T-helper 2 cell treated with Interferon-gamma antibody and Interleukin-4, amounts not matched to agents 100 ng/mL and 5 ng/mL, for 36 hours (primary cell): ENCODE data around the gene HOXB3. TPM values are rescaled to one million over a fixed set of nuclear protein-coding genes. Genes with fewer than 3 reads are reported as not detected.

Experiments
- intact Hi-C: fragments of 100-400 bp; cut with micrococcal nuclease; formaldehyde crosslinking; loops from one replicate; pipeline ENCODE4 v1.15.1; 2023
- total RNA-seq: library from RNA; stranded (reverse); gene quantifications from 2 replicates; pipeline ENCODE4 v1.2.3, GENCODE V29; 2022

Gene HOXB3
- total RNA-seq, 1 donor from 2014 or later: 10.0 TPM

- intact Hi-C loops: no loop called here
These were observed 29.9 kb downstream of the HOXB3 start for GRCh38 chr17:48559840-48560817.

DNA sequence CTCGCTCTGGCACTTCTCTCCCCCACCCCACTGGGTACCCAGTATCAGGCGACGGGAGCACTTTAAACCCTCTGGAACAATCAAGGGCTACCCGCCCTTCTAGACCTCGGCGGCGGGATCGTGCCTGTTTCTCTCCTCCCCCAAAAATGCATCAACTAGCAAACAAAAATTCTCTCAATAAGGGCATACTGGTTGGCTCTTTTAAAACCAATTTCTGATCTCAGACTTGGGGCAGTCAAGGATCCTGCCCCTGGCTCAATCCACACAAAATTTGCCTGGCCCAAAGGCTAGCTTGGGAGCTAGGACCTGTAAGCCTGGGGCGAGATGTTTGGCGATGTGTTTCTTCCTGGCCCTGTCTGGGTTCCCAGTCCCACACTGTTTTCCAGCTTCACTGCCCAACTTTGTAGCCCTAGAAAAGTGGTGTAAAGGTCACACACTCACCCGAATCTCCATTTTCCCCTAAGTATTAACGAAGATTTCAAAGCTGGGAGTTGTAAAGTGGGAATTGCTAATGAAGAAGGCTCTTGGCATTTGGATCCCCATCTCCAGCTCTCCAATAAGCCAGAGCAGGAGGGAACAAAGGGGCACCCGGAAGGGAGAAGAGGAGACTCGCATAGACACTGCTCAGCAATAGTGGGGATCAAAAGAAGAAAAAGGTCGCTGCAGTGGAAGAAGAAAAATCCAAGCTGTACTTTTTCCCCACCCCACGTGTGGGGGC, 30.8 kb downstream of the HOXB3 start:
- intact Hi-C loops: no loop called here

DNA sequence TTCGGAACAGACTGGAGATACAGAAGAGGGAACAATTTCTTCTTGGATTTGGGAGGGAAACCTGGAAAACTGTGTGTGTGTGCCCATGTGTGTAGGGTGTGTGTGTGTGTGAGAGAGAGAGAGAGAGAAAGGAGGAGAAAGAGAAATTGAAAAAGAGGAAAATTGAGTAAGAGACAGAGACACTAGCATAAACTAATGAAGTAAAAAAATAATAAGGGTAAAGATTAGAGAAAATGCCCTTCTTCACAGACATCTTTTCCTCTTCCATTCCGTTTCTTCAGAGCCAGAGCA, 31.3 kb downstream of the HOXB3 start:
- intact Hi-C loops: no loop called here

DNA sequence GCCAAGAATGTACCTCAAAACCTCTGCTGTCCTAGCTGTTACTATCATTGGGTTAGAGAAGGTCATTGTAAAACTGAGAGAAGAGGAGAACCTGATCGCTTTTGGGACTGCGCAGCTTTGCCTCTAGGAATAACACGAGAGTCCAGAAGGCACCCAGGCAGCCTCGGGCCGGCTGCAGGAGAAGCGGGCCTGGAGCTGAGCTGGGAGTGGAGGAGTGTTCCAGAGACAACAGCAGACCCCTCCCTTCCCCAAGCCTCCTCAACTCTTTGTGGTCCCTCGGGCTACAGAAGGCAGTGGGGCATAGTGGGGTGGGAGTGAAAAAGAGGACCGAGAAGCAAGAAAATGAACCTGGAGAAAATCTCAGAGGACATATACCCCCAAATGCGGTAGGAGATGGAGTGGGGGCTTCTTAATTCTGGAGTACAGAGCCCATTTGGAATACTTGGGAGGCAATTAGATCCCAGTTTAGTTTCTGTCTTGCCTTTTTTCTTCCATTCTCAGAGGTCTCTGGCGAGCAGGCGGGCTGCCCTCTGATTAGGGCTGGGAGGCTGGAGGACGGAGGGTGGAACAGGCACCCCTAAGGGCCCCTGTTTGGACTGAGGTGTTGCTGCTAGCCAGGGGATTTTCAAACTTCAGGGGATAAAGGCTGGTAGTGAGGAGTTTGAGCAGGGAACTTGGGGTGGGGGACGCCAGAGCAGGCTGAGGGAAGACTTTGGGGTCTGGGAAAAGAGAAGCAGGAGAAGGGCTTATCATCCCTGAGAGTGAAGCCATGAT, 31.8 kb downstream of the HOXB3 start:
- intact Hi-C loops: no loop called here

DNA sequence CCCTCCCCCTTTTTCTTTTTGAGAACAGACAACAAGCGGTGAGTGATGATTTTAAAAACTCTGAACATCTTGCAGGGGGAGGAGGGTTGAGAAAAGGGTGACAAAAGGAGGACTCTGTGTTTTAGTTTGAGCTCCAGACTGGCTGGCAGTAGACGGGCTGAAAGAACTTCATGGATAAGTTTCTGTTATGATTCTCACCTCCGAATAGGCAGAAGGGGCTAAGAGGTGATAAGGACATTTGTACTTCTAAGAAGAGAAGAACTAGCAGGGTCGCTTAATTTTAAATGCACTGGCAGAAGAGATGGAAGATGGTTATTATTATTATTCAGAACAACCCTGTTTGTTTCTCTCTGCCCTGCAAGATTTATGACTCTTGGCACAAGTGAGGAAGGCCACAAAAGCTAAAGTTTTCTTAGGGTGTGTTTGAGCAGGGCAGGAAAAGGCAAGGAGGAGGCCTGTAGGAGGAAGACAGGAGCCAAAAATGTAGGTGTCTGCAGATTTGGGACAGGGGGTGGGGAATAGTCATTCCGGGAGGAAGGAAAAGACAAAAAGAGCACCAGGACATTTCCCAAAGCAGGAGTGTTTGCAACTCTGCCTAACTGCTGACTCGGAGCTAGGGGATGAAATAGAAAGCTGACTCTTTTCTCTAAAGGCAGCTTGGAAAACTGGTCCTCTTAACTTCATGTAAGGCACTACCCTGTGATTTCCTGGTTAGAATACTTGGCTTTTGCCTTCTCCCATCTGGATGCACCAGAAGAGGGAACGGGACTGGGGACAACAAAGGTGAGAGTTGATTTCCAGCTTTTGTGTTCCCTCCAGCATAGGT, 33.3 kb downstream of the HOXB3 start:
- intact Hi-C loops: no loop called here

DNA sequence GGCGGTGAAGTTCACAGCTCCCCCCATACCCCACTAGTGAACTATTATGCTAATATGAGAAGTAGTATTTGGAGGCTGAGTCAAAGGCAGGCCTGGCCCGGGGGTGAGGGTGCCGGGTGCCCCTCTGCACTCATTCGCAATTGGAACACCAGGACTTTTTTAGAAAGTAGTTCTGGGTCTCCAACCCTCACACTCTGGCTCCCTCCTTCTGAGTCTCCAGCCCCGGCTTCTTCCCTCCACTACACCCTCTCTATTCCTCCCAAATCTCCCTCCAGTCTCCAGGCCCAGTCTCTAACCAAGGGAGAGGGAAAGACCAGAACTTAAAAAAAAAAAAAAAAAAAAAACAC, 33.8 kb downstream of the HOXB3 start:
- intact Hi-C loops: no loop called here

GRCh38 chr17:48555258-48556228, 34.5 kb downstream of the HOXB3 start:
- intact Hi-C loops: no loop called here

- intact Hi-C loops: no loop called here
These were observed 35.4 kb downstream of the HOXB3 start for GRCh38 chr17:48554412-48555257.

DNA sequence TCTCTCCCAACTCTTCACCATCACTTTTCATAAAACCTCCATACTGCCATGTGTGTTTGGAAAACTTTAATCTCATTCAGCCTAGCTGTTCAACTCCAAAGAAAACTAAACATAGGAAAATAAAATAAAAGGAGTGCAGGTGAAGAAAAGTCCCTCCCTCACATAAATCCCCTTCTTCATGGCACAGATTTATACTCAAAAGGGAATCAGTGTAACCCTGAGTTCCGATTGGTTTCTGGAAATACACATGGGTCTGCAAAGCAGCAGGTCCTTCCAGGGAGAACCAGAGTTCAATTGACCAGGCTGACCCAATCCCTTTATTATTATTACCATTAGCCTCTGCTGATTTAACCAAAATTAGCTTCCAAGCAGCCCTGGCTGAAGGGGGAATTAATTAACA, 36.2 kb downstream of the HOXB3 start:
- intact Hi-C loops: no loop called here

GRCh38 chr17:48553190-48553547, 36.9 kb downstream of the HOXB3 start:
- intact Hi-C loops: no loop called here

DNA sequence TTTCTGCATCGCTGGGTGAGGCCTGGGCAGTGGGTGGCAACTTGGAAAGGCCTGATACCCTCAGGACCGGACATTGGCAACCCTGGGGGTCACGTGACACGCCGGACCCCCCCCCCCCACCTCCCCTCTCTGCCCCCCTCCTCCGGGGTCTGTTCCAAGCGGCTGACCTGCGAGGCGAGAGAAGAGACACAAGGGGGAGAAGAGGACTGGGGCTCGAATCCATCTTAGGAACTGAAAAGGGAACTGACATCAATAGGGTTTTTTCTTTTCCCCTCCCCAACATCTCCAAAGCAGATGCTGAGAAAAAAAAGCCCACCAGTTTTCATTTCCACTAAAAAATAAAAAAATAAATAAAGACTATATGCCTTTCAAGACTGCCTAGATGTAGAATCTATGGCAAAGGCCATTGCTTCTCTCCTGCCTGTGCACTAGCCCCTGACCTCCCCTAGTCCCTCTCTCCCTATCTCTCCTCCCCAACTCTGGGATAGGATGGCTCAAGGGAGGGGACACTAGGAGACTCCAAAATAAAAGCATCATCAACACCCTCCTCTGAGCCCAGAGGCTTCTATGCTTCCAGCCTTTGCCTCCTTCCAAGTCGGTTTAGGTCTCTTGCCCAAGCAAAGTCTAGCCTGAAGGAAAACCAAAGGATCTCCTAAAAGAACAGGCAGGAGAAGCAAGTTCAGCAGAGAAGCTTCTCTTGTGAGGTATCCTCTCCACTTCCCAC, 37.4 kb downstream of the HOXB3 start:
- intact Hi-C loops: no loop called here

- intact Hi-C loops: no loop called here
These were observed 38.2 kb downstream of the HOXB3 start for GRCh38 chr17:48551596-48552465.

DNA sequence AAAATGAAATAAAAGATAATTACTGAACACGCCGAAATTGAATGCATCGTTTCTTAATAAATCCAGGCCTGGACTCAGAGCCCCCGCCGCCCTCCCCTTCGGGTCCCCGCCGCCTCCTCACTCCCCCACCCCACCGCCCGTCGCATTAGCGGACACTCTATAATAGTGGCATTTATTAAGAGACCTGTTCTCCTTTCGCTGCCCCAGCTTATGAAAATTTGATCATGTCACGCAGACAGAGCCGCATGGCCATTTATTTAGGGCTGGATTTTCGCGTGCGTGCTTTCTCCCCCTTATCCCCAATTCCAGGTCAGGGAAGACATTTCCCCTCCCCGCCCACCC, 38.9 kb downstream of the HOXB3 start:
- intact Hi-C loops: no loop called here

GRCh38 chr17:48550502-48551213, 39.4 kb downstream of the HOXB3 start:
- intact Hi-C loops: no loop called here

GRCh38 chr17:48549914-48550501, 40.0 kb downstream of the HOXB3 start:
- intact Hi-C loops: no loop called here

DNA sequence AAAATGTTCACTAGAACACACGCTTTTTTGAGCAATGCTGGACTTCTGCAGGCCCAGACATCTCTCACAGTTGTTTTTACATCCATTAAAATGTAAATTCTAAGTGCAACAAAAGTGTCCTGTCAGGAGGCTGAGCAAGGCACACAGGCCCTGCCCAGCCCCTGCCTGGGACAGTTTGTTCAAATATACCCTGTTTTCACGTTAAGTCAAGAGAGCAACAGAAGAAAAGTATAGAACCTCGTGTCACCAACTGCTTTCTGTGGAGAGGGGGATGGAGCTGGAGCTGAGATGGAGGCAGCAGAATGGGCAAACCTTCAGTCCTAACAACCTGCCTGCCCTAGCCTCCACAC, 40.8 kb downstream of the HOXB3 start:
- intact Hi-C loops: no loop called here
